DMS153 (cell line): Measurements from ENCODE around the gene MAP6.
"Not testable (repeated sequence)": the region's sequence is repeated elsewhere in the genome, so short reads cannot be mapped to it uniquely, and the experiment has no call there.

Experiments
- DNase-seq: peaks from one replicate; lab custom pipeline; 2025; lab: John Stamatoyannopoulos, UW

Gene MAP6

GRCh38 chr11:75591966-75592365 is 76.9 kb downstream of the MAP6 start:
- DNase-seq = no peak

- DNase-seq = no peak
Measured at GRCh38 chr11:75591371-75591770, 77.5 kb downstream of the MAP6 start.

GRCh38 chr11:75589933-75590332 is 78.9 kb downstream of the MAP6 start:
- DNase-seq = no peak

GRCh38 chr11:75589051-75589450 is 79.8 kb downstream of the MAP6 start:
- no peak for DNase-seq

- DNase-seq = no peak
Measured at GRCh38 chr11:75588051-75588481, 80.8 kb downstream of the MAP6 start.

GRCh38 chr11:75586395-75586794 is 82.4 kb downstream of the MAP6 start:
- no peak for DNase-seq

- DNase-seq = no peak
Measured at GRCh38 chr11:75585293-75585670, 83.6 kb downstream of the MAP6 start.

- DNase-seq = not testable (repeated sequence)
Measured at GRCh38 chr11:75584659-75585292, 84.1 kb downstream of the MAP6 start.

- peak; percentile 44 for DNase-seq
Measured at GRCh38 chr11:75583718-75584658, 84.8 kb downstream of the MAP6 start.

GRCh38 chr11:75582895-75583717 is 85.7 kb downstream of the MAP6 start:
- DNase-seq = peak; percentile 48

- DNase-seq = no peak
Measured at GRCh38 chr11:75582506-75582894, 86.3 kb downstream of the MAP6 start.

GRCh38 chr11:75579841-75580240 is 89.0 kb downstream of the MAP6 start:
- no peak for DNase-seq

- DNase-seq = no peak
Measured at GRCh38 chr11:75578977-75579376, 89.9 kb downstream of the MAP6 start.

GRCh38 chr11:75577207-75577606 is 91.6 kb downstream of the MAP6 start:
- DNase-seq = no peak

- no peak for DNase-seq
Measured at GRCh38 chr11:75576499-75576918, 92.3 kb downstream of the MAP6 start.

- no peak for DNase-seq
Measured at GRCh38 chr11:75576017-75576416, 92.8 kb downstream of the MAP6 start.

GRCh38 chr11:75574698-75575602 is 93.9 kb downstream of the MAP6 start:
- no peak for DNase-seq

- no peak for DNase-seq
Measured at GRCh38 chr11:75572744-75573143, 96.1 kb downstream of the MAP6 start.

GRCh38 chr11:75571625-75572024 is 97.2 kb downstream of the MAP6 start:
- no peak for DNase-seq

GRCh38 chr11:75570559-75571139 is 98.2 kb downstream of the MAP6 start:
- no peak for DNase-seq

- no peak for DNase-seq
Measured at GRCh38 chr11:75568616-75569219, 100.1 kb downstream of the MAP6 start.
